ENCODE measurements around the gene CACNA2D4.
A peak's percentile ranks its signal among the peaks of the same experiment; 100 is the strongest.

The CACNA2D4 gene

DNA sequence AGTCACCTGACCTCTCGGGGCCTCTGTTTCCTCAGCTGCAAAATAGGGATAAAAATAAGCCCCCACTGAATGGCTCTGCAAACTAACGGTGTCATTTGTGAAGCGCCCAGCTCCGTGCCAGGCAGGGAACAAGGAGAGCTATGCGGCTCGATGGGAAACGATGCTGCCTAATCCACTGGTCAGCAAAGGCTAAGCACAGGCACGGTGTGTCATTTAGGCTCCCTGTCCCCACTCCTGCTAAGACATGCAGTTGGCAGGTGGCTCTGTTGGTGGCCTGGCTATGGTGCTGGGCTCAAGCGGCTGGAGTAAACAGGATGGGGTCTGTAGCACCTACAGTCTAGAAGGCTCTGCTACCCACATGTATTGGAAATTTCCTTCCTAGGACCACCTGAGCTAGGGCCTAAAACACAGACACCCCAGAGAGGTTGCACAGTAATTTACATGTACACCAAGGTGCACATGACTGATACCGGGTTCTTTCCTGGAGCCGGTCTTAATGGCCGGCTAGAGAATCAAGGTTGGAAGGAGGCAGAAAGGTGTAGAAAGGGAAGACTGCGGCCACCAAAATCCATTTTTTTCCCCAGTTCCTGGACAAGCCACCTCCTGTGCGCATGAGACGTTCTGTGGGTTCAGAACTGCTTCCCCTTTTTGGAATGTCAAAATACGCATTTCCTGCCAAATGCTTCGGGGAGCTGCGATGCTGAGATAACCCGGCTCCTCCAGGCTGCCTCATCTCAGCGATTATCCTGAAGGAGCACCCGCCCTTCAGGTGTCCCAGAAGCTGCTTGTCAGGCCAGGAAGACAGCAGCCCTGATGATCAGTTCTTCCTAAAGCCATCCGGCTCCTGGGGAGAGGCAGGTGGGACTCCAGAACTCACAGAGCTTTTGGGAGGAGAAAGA lies 1.0 kb downstream of the CACNA2D4 start:
- DNase-seq: peak; percentile 89

DNA sequence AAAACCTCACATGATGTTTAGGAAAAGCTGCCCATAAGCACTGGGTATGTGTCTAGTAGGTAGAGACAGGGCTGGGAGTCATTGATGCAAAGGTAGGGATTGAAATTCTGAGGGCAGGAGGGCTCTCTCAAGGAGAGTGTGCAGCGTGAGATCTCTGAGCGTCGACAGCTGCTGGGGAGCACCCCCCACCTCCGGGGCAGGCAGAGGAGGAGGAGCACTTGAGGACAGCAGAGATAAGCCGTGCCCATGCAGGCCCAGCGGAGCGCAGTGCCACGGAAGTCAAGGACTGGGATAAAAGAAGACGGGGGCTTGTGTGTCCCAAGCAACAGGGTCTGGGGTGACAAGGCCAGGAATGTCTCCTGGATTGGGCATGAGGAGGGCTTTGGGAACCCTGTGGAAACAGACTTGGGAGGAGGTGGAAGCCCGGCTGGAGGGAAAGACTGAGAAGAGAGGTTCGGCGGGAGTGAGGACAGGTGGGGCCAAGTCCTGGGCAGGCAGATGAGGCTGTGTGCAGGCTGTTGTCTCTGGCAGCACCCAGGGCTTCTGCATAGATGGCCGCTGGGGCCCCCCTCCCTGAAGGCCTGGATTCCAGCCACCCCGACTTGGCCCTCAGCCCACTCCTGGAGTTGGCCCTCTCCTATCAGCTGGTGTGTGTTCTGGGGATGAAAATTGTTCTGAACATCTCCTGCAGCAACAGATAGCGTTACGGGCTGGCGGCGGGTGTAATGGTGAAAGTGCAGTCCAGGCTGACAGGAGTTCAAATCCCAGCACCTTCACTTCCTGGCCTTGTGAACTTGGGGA lies 1.9 kb downstream of the CACNA2D4 start:
- DNase-seq: peak; percentile 92

DNA sequence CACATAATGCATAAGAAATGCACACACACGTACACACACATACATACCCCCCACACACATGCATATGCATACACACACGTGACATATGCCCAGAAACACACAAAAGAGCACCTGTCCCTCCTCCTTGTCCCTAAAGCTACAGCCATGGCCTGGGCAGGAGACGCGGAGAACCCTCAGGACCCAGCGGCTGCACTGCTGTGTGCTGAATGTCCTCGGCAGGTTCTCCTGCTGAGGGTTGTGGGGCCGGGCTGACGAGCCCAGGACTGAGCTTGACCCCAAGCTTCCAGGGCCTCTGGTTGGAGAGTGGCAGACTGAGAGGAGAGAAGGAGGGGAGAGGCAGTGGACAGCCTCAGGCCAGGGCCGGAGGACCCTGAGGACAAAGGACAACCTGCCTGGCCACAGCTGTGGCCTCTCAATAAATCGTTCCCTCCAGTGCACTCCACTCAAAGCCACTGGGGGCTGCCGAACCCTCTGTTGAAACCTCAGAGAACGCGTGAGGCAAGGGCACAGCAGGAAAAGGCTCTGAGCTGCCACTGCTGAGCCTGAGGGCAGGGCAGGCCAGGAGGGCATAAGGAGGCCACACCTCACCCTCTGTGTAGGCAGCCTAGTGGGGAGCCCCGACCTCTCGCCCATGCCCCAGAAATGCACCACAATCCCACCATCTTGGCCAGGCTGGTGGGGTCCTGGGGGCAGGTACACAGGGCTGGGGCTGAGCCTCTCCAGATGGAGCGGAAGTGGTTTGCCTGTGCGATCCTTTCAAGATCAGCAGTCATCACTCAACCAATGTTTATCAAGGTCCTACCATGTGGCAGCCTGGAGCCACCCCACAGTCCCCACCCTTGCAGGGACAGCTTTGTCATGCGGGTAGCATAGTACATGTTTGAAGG lies 3.1 kb downstream of the CACNA2D4 start:
- DNase-seq: peak; percentile 97

DNA sequence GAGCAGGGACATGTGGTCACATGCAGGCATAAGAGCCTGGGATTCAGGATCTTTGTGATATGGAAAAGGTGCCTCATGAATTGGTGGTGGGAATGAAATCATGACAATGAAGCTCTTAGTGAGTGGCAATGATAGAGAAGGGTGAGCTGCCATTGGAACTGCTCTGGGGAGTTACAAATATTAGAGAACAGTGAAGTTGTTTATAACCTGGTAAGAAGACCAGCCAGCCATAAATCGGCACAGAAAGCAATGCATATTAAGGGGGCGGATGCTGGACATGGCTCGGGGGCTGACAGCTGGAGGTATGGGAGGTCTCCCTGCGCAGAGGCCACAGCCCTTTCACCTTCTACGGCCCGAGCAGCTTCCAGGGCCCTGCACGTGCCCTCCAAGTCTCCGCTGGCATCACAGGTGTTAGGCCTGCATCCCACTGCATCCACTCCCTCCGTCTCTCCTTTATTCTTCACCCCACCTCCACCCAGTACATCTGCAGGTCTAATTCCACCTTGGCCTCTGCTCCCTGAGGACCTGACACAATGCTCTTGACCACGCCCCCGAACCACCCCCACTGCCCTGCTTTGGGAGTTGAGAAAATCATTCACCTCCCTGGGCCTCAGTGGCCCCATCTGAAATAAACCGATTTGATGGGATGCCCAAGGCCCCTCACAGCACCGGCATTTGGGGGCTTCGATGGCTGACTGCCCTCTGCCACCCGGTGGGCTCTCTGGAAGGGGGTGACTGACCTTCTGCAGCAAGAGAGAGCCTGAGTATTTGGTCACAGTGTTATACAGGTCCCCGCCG lies 4.1 kb downstream of the CACNA2D4 start:
- no peak for DNase-seq

DNA sequence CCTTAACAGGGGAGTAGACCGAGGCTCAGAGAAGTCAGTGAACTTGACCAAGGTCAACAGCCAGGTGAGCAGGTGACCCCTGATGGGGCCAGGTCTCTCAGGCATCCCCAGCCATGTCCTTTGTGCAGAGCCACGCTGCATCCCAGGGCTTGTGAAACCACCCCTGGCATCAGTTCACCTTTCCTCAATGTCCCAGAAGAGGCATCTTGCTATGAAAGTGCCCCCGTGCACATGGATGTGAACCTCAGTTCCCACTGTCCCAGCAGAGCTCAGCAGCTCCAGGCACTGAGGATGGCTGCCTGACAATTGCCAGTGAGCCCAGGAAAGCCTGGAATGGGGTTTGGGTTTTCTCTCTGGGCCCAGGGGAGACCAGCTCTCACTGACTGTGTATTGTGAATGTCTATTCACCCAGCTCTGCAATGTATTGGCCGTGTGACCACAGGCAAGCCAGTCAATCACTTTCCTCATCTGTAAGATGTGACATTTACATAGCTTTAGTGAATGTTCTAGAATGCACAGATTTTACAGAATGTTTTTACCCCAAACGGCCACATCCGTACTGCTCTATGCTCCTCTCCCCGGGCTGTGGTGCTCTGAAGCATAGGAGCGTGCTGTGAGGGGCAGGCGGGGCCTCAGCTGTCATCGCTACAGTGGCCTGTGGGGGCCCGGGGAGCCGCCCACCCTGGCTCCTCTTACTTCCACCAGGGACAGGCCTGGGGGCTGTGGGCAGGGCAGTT lies 4.9 kb downstream of the CACNA2D4 start:
- no peak for DNase-seq

- DNase-seq: no peak
Measured at GRCh38 chr12:1912580-1913376, 5.7 kb downstream of the CACNA2D4 start.

- DNase-seq: no peak
Measured at GRCh38 chr12:1911598-1912575, 6.6 kb downstream of the CACNA2D4 start.

- DNase-seq: no peak
Measured at GRCh38 chr12:1910468-1910867, 8.0 kb downstream of the CACNA2D4 start.

- DNase-seq: no peak
Measured at GRCh38 chr12:1908758-1909157, 9.7 kb downstream of the CACNA2D4 start.

DNA sequence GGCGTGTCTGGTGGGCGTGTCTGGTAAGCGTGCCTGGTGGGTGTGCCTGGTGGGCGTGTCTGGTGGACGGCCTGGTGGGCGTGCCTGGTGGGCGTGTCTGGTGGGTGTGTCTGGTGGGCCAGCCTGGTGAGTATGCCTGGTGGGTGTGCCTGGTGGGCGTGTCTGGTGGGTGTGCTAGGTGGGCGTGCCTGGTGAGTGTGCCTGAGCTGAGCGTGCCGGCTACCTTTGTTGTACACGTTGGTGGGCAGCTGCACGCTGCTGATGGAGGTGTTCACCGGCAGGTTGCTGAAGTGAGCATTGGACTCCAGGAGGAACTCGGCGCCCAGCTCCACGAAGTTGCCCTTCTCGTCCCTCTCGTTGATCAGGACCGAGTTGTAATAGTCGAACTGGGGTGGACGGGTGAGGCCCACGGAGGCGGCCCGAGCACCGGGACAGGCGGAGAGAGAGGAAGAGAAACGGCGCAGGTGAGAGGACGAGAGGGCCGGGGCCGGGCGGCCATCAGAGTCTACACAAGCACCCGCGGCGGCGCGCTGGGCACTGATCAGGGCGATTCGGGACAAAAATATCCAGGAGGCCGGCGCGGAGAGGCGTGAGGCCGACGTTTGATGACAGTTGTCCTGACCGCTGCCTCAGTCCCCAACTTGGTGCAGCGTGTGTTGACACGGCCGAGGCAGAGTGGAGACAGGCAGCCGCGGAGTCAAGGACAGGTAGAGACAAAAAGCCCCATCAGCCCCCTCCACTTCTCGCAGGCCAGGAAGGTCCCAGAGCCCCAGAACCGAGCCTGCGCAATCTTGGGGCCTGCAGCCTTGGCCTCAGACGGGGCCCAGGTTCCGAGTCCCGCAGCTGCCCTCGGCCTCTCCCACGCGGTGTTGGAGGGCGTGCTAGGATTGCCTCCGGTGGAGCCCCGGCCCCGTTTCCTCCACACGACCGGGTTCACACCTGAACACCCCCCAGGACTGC lies 10.5 kb downstream of the CACNA2D4 start:
- peak; percentile 89 for DNase-seq

DNA sequence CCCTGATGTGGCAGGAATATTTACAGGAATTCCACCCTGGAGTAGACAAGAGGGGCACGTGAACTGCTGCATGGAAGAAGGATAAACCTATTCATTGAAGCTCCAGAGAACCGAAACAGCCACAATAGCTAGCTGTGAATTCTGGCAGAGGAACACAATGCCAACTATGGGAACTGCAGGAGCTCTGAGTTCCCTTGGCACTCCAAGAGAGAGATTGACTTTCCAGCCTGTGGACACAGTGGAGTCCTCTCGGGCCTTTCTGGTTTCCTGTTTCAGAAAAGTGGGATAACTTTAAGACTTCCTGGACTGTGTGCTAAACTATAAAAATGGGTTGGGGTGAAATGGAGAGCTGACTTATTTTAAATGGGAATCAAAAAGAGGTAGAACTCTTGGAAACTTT lies 11.9 kb downstream of the CACNA2D4 start:
- DNase-seq: no peak

GRCh38 chr12:1904875-1905274 lies 13.6 kb downstream of the CACNA2D4 start:
- peak; percentile 27 for DNase-seq

DNA sequence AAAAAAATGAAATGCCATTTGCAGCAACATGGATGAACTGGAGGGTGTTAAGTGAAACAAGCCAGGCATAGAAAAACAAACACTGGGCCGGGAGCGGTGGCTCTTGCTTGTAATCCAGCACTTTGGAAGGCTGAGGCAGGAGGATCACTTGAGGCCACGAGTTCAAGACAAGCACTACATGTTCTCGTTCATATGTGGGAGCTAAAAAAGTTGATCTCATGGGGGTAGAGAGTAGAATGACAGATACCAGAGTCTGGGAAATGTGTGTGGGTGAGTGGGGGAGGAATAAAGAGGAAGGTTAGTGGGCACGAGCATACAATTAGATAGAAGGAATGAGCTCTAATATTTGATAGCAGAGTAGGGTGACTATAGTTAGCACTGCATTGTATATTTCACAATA lies 21.5 kb downstream of the CACNA2D4 start:
- DNase-seq: no peak

DNA sequence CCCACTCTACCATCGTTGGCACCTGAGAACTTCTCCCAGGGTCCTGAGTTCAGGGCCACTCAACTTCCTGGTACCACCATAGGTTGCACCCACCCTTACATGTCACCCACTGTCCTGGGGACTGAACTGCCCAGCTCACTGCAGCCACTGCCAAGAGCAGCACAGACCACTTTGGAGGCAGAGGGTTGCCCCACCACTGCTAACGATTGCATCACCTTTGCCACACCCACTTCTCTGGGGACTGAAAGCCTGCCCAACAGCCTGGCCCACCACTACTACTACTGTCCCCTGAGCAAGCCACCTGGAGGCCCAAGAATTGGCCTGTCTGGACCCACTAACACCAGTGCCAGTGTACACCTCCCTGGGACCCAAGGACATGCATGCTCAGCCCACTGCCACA lies 27.6 kb downstream of the CACNA2D4 start:
- DNase-seq: peak; percentile 24

GRCh38 chr12:1890119-1890703 lies 28.2 kb downstream of the CACNA2D4 start:
- DNase-seq: no peak

DNA sequence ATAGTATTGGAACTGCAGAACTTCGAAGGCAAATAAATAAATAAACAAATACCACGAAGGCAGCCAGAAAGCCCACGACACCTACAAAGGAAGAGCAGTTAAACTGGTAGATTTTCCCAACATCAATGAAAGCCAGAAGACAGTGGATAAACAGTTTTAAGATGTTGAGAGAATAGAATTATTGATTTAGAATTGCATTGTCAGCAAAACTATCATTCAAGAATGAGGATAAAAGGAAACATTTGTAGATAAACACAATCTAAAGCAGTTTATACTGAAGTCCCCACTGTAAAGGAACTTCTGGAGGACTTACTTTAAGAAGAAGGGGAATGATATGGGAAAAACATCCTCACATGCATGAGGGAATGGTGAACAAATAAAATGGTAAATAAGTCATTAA lies 29.5 kb downstream of the CACNA2D4 start:
- DNase-seq: no peak

- DNase-seq: no peak
Measured at GRCh38 chr12:1886396-1887008, 31.9 kb downstream of the CACNA2D4 start.

Measured in hematopoietic multipotent progenitor cell treated with erythropoietin and hydrocortisone succinate and interleukin-3 and kit ligand, for 6 days (in vitro differentiated cells).